ENCODE measurements around the gene POM121. TPM values are rescaled to one million over a fixed set of nuclear protein-coding genes. Genes with fewer than 3 reads are reported as not detected.

POM121 gene
- 10.5 and 11.9 TPM in 2 replicates for total RNA-seq

GRCh38 chr7:72924733-72925545 is at the start of gene POM121:
Gene POM121 (plus strand): TSS chr7:72925095. CDS start chr7:72925122, 27 bp downstream.

DNA sequence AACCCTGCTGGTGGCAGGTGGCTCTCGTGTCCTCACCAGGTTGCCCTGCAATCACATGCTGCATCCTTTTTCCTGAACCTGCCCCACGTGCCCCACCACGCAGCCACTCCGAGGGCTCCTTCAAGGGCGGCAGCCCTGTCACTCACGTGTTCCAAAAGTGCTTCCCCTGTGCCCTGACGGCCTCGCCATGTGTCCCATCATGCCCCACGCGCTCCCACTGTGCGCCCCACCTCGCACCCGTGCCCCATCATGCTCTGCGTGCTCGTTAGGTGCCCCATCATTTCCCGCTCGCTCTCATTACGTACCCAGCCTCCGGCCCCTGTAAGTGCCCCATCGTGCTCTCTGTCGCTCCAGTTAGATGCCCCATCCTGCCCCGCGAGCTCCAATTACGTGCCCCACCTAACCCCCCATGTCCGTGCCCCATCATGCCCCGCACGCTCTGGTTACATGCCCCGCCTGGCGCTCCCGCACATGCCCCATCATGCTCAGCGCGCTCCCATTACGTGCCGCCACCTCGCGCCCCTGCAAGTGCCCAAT is 44.2 kb downstream of the POM121 start, which contains the start of gene TRIM74:
TRIM74 (minus strand) TSS at position 487 of the 537 bp plus-strand sequence. CDS start 3,309 bp downstream, outside the sequence.

Small RNA genes lying within 50 kb of the gene (small RNA-seq; reads per million reads assigned to genes)
- not detected for gene RF00019 (ENCODE audit: low replicate concordance)

Other genes starting within 250 kb of the POM121 start
- gene TYW1B, start 96.9 kb upstream of the POM121 start, total RNA-seq, result 1.7 and 4.8 TPM in 2 replicates
- gene TRIM74, start 44.4 kb downstream of the POM121 start, total RNA-seq, result not detected in 2 replicates
- gene SPDYE8, start 104.7 kb downstream of the POM121 start, total RNA-seq, result not detected in 2 replicates
- gene SPDYE11, start 132.8 kb downstream of the POM121 start, total RNA-seq, result not detected in 2 replicates
- not detected in 2 replicates for gene SPDYE9, start 160.9 kb downstream of the POM121 start, total RNA-seq